NB4 (cell line): ENCODE data around the gene WRAP73.

Experiments
- CTCF ChIP-seq: IDR thresholded peaks from one replicate; pipeline ENCODE4 v1.5.1; 2012; ENCODE audit warnings: low read depth, low read length
- MAX ChIP-seq: IDR thresholded peaks from 2 replicates; pipeline ENCODE4 v1.6.1; 2011; ENCODE audit warnings: low read depth, low read length
- MYC ChIP-seq: IDR thresholded peaks from 2 replicates; pipeline ENCODE4 v1.6.1; 2011; ENCODE audit warnings: low read depth, low read length
- POLR2A ChIP-seq: IDR thresholded peaks from 2 replicates; pipeline ENCODE4 v1.6.1; 2011; ENCODE audit warnings: mild to moderate bottlenecking; ENCODE audit not compliant: insufficient read length; ENCODE audit errors: extremely low read depth

GRCh38 chr1:3625151-3625907, 24.6 kb downstream of the WRAP73 start:
- TF ChIP-seq CTCF (no peak), POLR2A (no peak), MAX (no peak), MYC (no peak)
